HepG2 (cell line): Measurements from ENCODE around the gene ASXL1. TPM values are rescaled to one million over a fixed set of nuclear protein-coding genes. Genes with fewer than 3 reads are reported as not detected.

ENCODE experiments used
- FOXP1 ChIP-seq, 2 experiments: fragments of 450-650 bp in 1 of 2; IDR thresholded peaks; 2 replicates each; pipeline ENCODE4 v1.6.1; 2017 to 2018; ENCODE audit warnings: antibody characterized with exemption in 1 of 2
- GABPB1 ChIP-seq: IDR thresholded peaks from 2 replicates; pipeline ENCODE4 v1.6.1; 2016; ENCODE audit warnings: mild to moderate bottlenecking, missing genetic modification reagents, moderate library complexity, missing compliant biosample characterization
- MZF1 ChIP-seq: sonication (generic); formaldehyde crosslinking; IDR thresholded peaks from 2 replicates; pipeline ENCODE4 v1.8.1; 2023; ENCODE audit warnings: mild to moderate bottlenecking, missing genetic modification reagents, borderline replicate concordance
- ONECUT2 ChIP-seq: sonication (generic); formaldehyde crosslinking; IDR thresholded peaks from 2 replicates; pipeline ENCODE4 v1.4.0; 2020; ENCODE audit warnings: missing genetic modification reagents
- POLR2A ChIP-seq, 2 experiments: IDR thresholded peaks; 2 replicates each; pipeline ENCODE4 v1.6.1; 2011; ENCODE audit warnings: low read depth in 2 of 2, low read length in 2 of 2, mild to moderate bottlenecking in 1 of 2, moderate library complexity in 1 of 2; ENCODE audit not compliant: insufficient read depth in 1 of 2
- RXRA ChIP-seq: sonication (generic); formaldehyde crosslinking; IDR thresholded peaks from 2 replicates; pipeline ENCODE4 v1.5.1; 2020; ENCODE audit warnings: missing genetic modification reagents
- SKI ChIP-seq: fragments of 450-650 bp; IDR thresholded peaks from one replicate; pipeline ENCODE4 v1.6.1; 2018; ENCODE audit warnings: mild to moderate bottlenecking; ENCODE audit not compliant: partially characterized antibody
- ZNF543 ChIP-seq: sonication (generic); formaldehyde crosslinking; IDR thresholded peaks from 2 replicates; pipeline ENCODE4 v1.4.0; 2020; ENCODE audit warnings: mild to moderate bottlenecking, missing genetic modification reagents
- polyA plus RNA-seq, 8 experiments: library from polyadenylated mRNA; depleted of rRNA in 3 of 8; stranded (reverse) in 7 of 8; unstranded in 1 of 8; fragments of >200 nt; fragmentation: Illumina TruSeq in 4 of 8; extraction: Trizol in 4 of 8; gene quantifications; 2 replicates each; pipeline versions ENCODE4 v1.2.1 to v1.2.3, GENCODE V29; 2011 to 2016; ENCODE audit warnings: low read depth in 4 of 8, missing spikeins in 1 of 8, mixed read lengths in 1 of 8; ENCODE audit not compliant: insufficient read depth in 1 of 8
- total RNA-seq, 5 experiments: library from RNA; depleted of rRNA; stranded (reverse); fragments of >200 nt; fragmentation: Illumina TruSeq; extraction: Trizol; gene quantifications; 2 replicates each; pipeline ENCODE4 v1.2.3, GENCODE V29; 2016; ENCODE audit warnings: low read depth in 1 of 5
- TF ChIP-seq, protein P1 (sequence below): sonication (generic); formaldehyde crosslinking; IDR thresholded peaks from 2 replicates; pipeline ENCODE4 v1.5.0; 2020; ENCODE audit warnings: missing genetic modification reagents
- TF ChIP-seq, protein P2 (sequence below): sonication (generic); formaldehyde crosslinking; IDR thresholded peaks from 2 replicates; pipeline ENCODE4 v1.4.0; 2020; ENCODE audit warnings: missing genetic modification reagents
- TF ChIP-seq, protein P3 (sequence below): sonication (generic); formaldehyde crosslinking; IDR thresholded peaks from 2 replicates; pipeline ENCODE4 v1.5.1; 2020; ENCODE audit warnings: missing genetic modification reagents, mild to moderate bottlenecking, borderline replicate concordance
- TF ChIP-seq, protein P4 (sequence below): sonication (generic); formaldehyde crosslinking; IDR thresholded peaks from 2 replicates; pipeline ENCODE4 v1.4.0; 2020; ENCODE audit warnings: missing genetic modification reagents
- TF ChIP-seq, protein P5 (sequence below): IDR thresholded peaks from 2 replicates; pipeline ENCODE4 v1.6.1; 2016; ENCODE audit warnings: low read depth, control low read depth
- TF ChIP-seq, protein P6 (sequence below): sonication (generic); formaldehyde crosslinking; IDR thresholded peaks from 2 replicates; pipeline ENCODE4 v1.4.0; 2020; ENCODE audit warnings: missing genetic modification reagents, mild to moderate bottlenecking, borderline replicate concordance

Gene ASXL1
- total and polyA plus RNA-seq, 2 of the 13 experiments (the other 11 are each of a cell fraction or from before 2014, with no cell fraction given), result 62.1 to 74.8 TPM

DNA sequence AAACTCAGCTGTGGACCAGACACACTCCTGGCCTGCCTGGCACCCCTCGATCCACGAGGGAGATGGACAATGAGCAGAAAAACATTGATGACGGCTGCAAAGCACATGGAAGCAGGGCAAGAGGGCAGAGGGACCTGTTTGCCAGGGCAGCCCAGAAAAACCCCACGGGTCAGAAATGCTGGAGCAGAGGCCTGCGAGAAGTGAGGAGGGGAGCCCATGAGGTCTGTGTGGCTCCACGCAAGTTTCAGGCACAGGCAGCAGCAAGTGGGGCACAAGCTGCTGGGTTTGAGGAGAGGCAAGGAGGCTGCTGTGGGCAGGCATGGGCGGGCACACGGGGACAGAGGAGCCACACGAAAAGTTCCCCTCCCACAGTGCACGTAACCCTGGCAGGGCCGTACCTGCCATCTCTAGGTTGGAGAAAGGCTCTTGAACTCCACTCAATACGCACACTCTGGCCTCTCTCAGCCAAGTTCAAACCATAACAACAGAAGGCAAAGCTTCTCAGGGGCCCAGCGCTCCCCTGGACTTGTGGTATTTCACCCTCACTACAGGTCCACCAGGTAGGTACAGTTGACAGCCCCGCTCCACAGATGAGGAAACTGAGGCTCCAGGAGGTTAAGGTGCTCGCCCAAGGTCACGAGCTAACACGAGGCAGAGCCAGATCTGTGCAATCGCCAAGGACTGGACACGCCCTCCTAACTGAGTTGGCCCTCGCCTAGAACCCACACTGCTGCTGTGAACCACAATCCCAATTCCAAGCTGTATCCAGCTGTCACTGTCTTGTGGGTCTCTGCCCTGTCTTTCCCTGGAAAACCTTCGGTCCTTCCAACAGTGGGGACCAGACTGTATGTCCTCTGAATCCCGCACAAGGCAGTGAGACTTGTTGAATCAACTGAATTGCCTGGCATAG is 118.8 kb downstream of the ASXL1 start (continued):
- TF ChIP-seq, protein P1, sequence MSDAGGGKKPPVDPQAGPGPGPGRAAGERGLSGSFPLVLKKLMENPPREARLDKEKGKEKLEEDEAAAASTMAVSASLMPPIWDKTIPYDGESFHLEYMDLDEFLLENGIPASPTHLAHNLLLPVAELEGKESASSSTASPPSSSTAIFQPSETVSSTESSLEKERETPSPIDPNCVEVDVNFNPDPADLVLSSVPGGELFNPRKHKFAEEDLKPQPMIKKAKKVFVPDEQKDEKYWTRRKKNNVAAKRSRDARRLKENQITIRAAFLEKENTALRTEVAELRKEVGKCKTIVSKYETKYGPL, result no peak
- no peak for TF ChIP-seq FOXP1 (IDR thresholded peaks at IDR 0.05)
- no peak for TF ChIP-seq FOXP1 (CRISPR knock-in tag; IDR thresholded peaks at IDR 0.05)
- 0 out of 4 replicates have a peak, but pooled peaks of 1 of the 2 experiments have one; percentile 13 for TF ChIP-seq POLR2A (IDR thresholded peaks at IDR 0.05; ENCODE audit: insufficient read depth in 1 of 2, low read depth in 2 of 2, low read length in 2 of 2)
- peak; percentile 17; the same call in 1 of the 2 replicates for TF ChIP-seq GABPB1 (CRISPR knock-in tag)
- TF ChIP-seq, protein P2, sequence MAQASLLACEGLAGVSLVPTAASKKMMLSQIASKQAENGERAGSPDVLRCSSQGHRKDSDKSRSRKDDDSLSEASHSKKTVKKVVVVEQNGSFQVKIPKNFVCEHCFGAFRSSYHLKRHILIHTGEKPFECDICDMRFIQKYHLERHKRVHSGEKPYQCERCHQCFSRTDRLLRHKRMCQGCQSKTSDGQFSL (CRISPR knock-in tag), result no peak
- peak; percentile 16 for TF ChIP-seq SKI
- TF ChIP-seq, protein P3, sequence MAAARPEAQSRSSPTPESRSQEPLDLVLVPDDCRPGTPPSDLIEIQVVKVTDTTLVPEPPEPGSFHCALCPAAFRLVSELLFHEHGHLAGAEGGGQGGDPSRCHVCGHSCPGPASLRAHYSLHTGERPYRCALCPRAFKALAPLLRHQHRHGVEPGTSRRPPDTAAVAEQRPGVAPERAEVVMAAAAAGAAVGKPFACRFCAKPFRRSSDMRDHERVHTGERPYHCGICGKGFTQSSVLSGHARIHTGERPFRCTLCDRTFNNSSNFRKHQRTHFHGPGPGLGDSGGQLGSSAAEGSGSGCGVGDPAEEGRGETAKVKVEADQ (CRISPR knock-in tag), result 0 out of 2 replicates have a peak, but pooled peaks have one; percentile 25
- TF ChIP-seq ZNF543 (CRISPR knock-in tag), result no peak
- 0 out of 2 replicates have a peak, but pooled peaks have one; percentile 24 for TF ChIP-seq MZF1 (CRISPR knock-in tag)
- no peak for TF ChIP-seq ONECUT2 (CRISPR knock-in tag)
- TF ChIP-seq, protein P4, sequence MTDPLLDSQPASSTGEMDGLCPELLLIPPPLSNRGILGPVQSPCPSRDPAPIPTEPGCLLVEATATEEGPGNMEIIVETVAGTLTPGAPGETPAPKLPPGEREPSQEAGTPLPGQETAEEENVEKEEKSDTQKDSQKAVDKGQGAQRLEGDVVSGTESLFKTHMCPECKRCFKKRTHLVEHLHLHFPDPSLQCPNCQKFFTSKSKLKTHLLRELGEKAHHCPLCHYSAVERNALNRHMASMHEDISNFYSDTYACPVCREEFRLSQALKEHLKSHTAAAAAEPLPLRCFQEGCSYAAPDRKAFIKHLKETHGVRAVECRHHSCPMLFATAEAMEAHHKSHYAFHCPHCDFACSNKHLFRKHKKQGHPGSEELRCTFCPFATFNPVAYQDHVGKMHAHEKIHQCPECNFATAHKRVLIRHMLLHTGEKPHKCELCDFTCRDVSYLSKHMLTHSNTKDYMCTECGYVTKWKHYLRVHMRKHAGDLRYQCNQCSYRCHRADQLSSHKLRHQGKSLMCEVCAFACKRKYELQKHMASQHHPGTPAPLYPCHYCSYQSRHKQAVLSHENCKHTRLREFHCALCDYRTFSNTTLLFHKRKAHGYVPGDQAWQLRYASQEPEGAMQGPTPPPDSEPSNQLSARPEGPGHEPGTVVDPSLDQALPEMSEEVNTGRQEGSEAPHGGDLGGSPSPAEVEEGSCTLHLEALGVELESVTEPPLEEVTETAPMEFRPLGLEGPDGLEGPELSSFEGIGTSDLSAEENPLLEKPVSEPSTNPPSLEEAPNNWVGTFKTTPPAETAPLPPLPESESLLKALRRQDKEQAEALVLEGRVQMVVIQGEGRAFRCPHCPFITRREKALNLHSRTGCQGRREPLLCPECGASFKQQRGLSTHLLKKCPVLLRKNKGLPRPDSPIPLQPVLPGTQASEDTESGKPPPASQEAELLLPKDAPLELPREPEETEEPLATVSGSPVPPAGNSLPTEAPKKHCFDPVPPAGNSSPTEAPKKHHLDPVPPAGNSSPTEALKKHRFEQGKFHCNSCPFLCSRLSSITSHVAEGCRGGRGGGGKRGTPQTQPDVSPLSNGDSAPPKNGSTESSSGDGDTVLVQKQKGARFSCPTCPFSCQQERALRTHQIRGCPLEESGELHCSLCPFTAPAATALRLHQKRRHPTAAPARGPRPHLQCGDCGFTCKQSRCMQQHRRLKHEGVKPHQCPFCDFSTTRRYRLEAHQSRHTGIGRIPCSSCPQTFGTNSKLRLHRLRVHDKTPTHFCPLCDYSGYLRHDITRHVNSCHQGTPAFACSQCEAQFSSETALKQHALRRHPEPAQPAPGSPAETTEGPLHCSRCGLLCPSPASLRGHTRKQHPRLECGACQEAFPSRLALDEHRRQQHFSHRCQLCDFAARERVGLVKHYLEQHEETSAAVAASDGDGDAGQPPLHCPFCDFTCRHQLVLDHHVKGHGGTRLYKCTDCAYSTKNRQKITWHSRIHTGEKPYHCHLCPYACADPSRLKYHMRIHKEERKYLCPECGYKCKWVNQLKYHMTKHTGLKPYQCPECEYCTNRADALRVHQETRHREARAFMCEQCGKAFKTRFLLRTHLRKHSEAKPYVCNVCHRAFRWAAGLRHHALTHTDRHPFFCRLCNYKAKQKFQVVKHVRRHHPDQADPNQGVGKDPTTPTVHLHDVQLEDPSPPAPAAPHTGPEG (CRISPR knock-in tag), result 0 out of 2 replicates have a peak, but pooled peaks have one; percentile 26
- TF ChIP-seq RXRA (CRISPR knock-in tag), result peak; percentile 10; the same call in 1 of the 2 replicates
- TF ChIP-seq, protein P5, sequence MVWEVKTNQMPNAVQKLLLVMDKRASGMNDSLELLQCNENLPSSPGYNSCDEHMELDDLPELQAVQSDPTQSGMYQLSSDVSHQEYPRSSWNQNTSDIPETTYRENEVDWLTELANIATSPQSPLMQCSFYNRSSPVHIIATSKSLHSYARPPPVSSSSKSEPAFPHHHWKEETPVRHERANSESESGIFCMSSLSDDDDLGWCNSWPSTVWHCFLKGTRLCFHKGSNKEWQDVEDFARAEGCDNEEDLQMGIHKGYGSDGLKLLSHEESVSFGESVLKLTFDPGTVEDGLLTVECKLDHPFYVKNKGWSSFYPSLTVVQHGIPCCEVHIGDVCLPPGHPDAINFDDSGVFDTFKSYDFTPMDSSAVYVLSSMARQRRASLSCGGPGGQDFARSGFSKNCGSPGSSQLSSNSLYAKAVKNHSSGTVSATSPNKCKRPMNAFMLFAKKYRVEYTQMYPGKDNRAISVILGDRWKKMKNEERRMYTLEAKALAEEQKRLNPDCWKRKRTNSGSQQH (CRISPR knock-in tag), result no peak
- TF ChIP-seq, protein P6, sequence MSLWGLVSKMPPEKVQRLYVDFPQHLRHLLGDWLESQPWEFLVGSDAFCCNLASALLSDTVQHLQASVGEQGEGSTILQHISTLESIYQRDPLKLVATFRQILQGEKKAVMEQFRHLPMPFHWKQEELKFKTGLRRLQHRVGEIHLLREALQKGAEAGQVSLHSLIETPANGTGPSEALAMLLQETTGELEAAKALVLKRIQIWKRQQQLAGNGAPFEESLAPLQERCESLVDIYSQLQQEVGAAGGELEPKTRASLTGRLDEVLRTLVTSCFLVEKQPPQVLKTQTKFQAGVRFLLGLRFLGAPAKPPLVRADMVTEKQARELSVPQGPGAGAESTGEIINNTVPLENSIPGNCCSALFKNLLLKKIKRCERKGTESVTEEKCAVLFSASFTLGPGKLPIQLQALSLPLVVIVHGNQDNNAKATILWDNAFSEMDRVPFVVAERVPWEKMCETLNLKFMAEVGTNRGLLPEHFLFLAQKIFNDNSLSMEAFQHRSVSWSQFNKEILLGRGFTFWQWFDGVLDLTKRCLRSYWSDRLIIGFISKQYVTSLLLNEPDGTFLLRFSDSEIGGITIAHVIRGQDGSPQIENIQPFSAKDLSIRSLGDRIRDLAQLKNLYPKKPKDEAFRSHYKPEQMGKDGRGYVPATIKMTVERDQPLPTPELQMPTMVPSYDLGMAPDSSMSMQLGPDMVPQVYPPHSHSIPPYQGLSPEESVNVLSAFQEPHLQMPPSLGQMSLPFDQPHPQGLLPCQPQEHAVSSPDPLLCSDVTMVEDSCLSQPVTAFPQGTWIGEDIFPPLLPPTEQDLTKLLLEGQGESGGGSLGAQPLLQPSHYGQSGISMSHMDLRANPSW (CRISPR knock-in tag), result no peak
